Muscle layer of duodenum (tissue), 2 donors: ENCODE measurements around the gene HTR1B.

Experiments
- H3K27ac ChIP-seq: one replicate; pipeline ENCODE4 v1.7.0; 2013; ENCODE audit warnings: mild to moderate bottlenecking, low read length
- H3K27me3 ChIP-seq: one replicate; pipeline ENCODE4 v1.7.0; 2013; ENCODE audit warnings: low read depth, mild to moderate bottlenecking, control low read depth, low read length
- H3K36me3 ChIP-seq, 2 donors: one replicate each; pipeline ENCODE4 v1.7.0; 2013; ENCODE audit warnings: low read length in 2 of 2, control low read depth in 1 of 2, mild to moderate bottlenecking in 1 of 2; ENCODE audit not compliant: insufficient read depth in 2 of 2, control insufficient read depth in 1 of 2
- H3K4me1 ChIP-seq, 2 donors: one replicate each; pipeline ENCODE4 v1.7.0; 2013; ENCODE audit warnings: low read length in 2 of 2, mild to moderate bottlenecking in 2 of 2, control low read depth in 1 of 2, moderate library complexity in 1 of 2; ENCODE audit not compliant: insufficient read depth in 2 of 2, control insufficient read depth in 1 of 2
- H3K4me3 ChIP-seq, 2 donors: one replicate each; pipeline ENCODE4 v1.7.0; 2013; ENCODE audit warnings: low read length in 2 of 2, low read depth in 1 of 2, mild to moderate bottlenecking in 1 of 2
- H3K9me3 ChIP-seq, 2 donors: one replicate each; pipeline ENCODE4 v1.7.0; 2013; ENCODE audit warnings: low read length in 2 of 2, control low read depth in 1 of 2, mild to moderate bottlenecking in 1 of 2; ENCODE audit not compliant: control insufficient read depth in 1 of 2
- donor health status: healthy.

HTR1B gene

GRCh38 chr6:77463308-77463860 lies at the start of gene HTR1B:
HTR1B (minus strand) TSS chr6:77463491; CDS start chr6:77463403, 88 bp downstream.
- H3K4me3 ChIP-seq: peak within 1 kb of the TSS; percentile 47 to 63
- H3K27me3 ChIP-seq: peaks cover 48% of the 10 kb centered on the region
- no peaks in the 10 kb centered on the region for H3K36me3 ChIP-seq
- peaks cover 7 to 23% of the 10 kb centered on the region in 2 donors for H3K4me1 ChIP-seq
- no peak within 1 kb of the TSS for H3K27ac ChIP-seq
- no peaks in the 10 kb centered on the region for H3K9me3 ChIP-seq

- Histone ChIP-seq H3K27ac (no peak overlapping the region), H3K27me3 (no peaks in the 10 kb centered on the region), H3K4me1 (no peaks in the 10 kb centered on the region), H3K9me3 (peaks cover 13 to 36% of the 10 kb centered on the region in 2 donors), H3K36me3 (no peaks in the 10 kb centered on the region), H3K4me3 (peak overlapping the region in 1 of 2 donors; percentile 4)
These were observed 49.3 kb upstream of the HTR1B start for GRCh38 chr6:77512554-77512953.

- Histone ChIP-seq H3K9me3 (peaks cover 13 to 36% of the 10 kb centered on the region in 2 donors), H3K4me1 (no peaks in the 10 kb centered on the region), H3K36me3 (no peaks in the 10 kb centered on the region), H3K4me3 (no peak overlapping the region), H3K27me3 (no peaks in the 10 kb centered on the region), H3K27ac (no peak overlapping the region)
These were observed 48.6 kb upstream of the HTR1B start for GRCh38 chr6:77511860-77512259.

GRCh38 chr6:77502981-77503380 lies 39.7 kb upstream of the HTR1B start:
- H3K27me3 ChIP-seq: no peaks in the 10 kb centered on the region
- no peak overlapping the region for H3K27ac ChIP-seq
- no peaks in the 10 kb centered on the region for H3K9me3 ChIP-seq
- no peaks in the 10 kb centered on the region for H3K4me1 ChIP-seq
- H3K4me3 ChIP-seq: no peak overlapping the region
- no peaks in the 10 kb centered on the region for H3K36me3 ChIP-seq

GRCh38 chr6:77492530-77492929 lies 29.2 kb upstream of the HTR1B start:
- Histone ChIP-seq H3K36me3 (no peaks in the 10 kb centered on the region), H3K4me3 (no peak overlapping the region), H3K4me1 (no peaks in the 10 kb centered on the region), H3K27ac (no peak overlapping the region), H3K27me3 (no peaks in the 10 kb centered on the region), H3K9me3 (no peaks in the 10 kb centered on the region)

- no peaks in the 10 kb centered on the region for H3K27me3 ChIP-seq
- H3K27ac ChIP-seq: no peak overlapping the region
- no peaks in the 10 kb centered on the region for H3K4me1 ChIP-seq
- no peak overlapping the region for H3K4me3 ChIP-seq
- no peaks in the 10 kb centered on the region for H3K36me3 ChIP-seq
- no peaks in the 10 kb centered on the region for H3K9me3 ChIP-seq
These were observed 24.6 kb upstream of the HTR1B start for GRCh38 chr6:77487808-77488425.

- no peak overlapping the region for H3K4me3 ChIP-seq
- H3K27ac ChIP-seq: no peak overlapping the region
- H3K9me3 ChIP-seq: no peaks in the 10 kb centered on the region
- H3K36me3 ChIP-seq: no peaks in the 10 kb centered on the region
- H3K4me1 ChIP-seq: no peaks in the 10 kb centered on the region
- H3K27me3 ChIP-seq: no peaks in the 10 kb centered on the region
These were observed 19.7 kb upstream of the HTR1B start for GRCh38 chr6:77482981-77483380.

- Histone ChIP-seq H3K36me3 (no peaks in the 10 kb centered on the region), H3K27me3 (no peaks in the 10 kb centered on the region), H3K4me3 (no peak overlapping the region)
These were observed 11.7 kb upstream of the HTR1B start for GRCh38 chr6:77474973-77475372.

GRCh38 chr6:77474286-77474956 lies 11.1 kb upstream of the HTR1B start:
- H3K27me3 ChIP-seq: no peaks in the 10 kb centered on the region
- H3K4me3 ChIP-seq: no peak overlapping the region
- H3K27ac ChIP-seq: no peak overlapping the region
- no peaks in the 10 kb centered on the region for H3K4me1 ChIP-seq
- H3K36me3 ChIP-seq: no peaks in the 10 kb centered on the region
- no peaks in the 10 kb centered on the region for H3K9me3 ChIP-seq

More at GRCh38 chr6:77474973-77475372, 11.7 kb upstream of the HTR1B start:
- Histone ChIP-seq H3K9me3 (no peaks in the 10 kb centered on the region), H3K4me1 (no peaks in the 10 kb centered on the region), H3K27ac (no peak overlapping the region)

- no peaks in the 10 kb centered on the region for H3K36me3 ChIP-seq
- peaks cover 0 to under 1% of the 10 kb centered on the region in 2 donors for H3K4me1 ChIP-seq
- H3K9me3 ChIP-seq: no peaks in the 10 kb centered on the region
- peaks cover 6% of the 10 kb centered on the region for H3K27me3 ChIP-seq
- H3K4me3 ChIP-seq: no peak overlapping the region
- no peak overlapping the region for H3K27ac ChIP-seq
These were observed 7.7 kb upstream of the HTR1B start for GRCh38 chr6:77470983-77471382.

GRCh38 chr6:77468939-77469338 lies 5.6 kb upstream of the HTR1B start:
- Histone ChIP-seq H3K4me3 (no peak overlapping the region), H3K36me3 (no peaks in the 10 kb centered on the region), H3K9me3 (no peaks in the 10 kb centered on the region), H3K4me1 (peaks cover 4 to 6% of the 10 kb centered on the region in 2 donors), H3K27me3 (peaks cover 24% of the 10 kb centered on the region), H3K27ac (no peak overlapping the region)
